Measurements from ENCODE around the gene ACAN. TPM values are rescaled to one million over a fixed set of nuclear protein-coding genes. Genes with fewer than 3 reads are reported as not detected.

ACAN gene
- not detected in 2 replicates for total RNA-seq

GRCh38 chr15:88803241-88803919, at the start of gene ACAN:
Gene ACAN (plus strand): TSS chr15:88803436. CDS start chr15:88836207, 32,771 bp downstream.

GRCh38 chr15:88894819-88895767, 91.9 kb downstream of the ACAN start, which contains the start of gene HAPLN3:
Gene HAPLN3 (minus strand): TSS chr15:88895544. CDS start chr15:88887298, 8,246 bp downstream.

GRCh38 chr15:88913017-88913849, 110.0 kb downstream of the ACAN start, which contains the start of gene MFGE8:
Gene MFGE8 (minus strand): TSS chr15:88913379. CDS start chr15:88913319, 60 bp downstream.

Other genes starting within 250 kb of the ACAN start
- 72.1 and 76.9 TPM in 2 replicates for gene AEN, start 182.1 kb upstream of the ACAN start, total RNA-seq
- gene ISG20, start 164.4 kb upstream of the ACAN start, total RNA-seq, result 13.0 and 17.2 TPM in 2 replicates
- gene HAPLN3, start 92.1 kb downstream of the ACAN start, total RNA-seq, result 8.1 and 9.0 TPM in 2 replicates
- gene MFGE8, start 109.9 kb downstream of the ACAN start, total RNA-seq, result 41.0 and 41.9 TPM in 2 replicates

Data from epithelial cell of umbilical artery (primary cell).